Measurements from ENCODE around the gene TMEM229A.

TMEM229A gene

GRCh38 chr7:123994449-123994848, 38.4 kb downstream of the TMEM229A start:
- DNase-seq = no peak
- in situ Hi-C loops (cut with HindIII; ENCODE audit: low pct_ligation_motif_present, low pct_unique_long_range_greater_than_20kb, low sequenced_read_pairs) = no loop called here

GRCh38 chr7:123993996-123994395, 38.9 kb downstream of the TMEM229A start:
- in situ Hi-C loops (cut with HindIII; ENCODE audit: low pct_ligation_motif_present, low pct_unique_long_range_greater_than_20kb, low sequenced_read_pairs) = no loop called here
- DNase-seq = no peak

GRCh38 chr7:123992913-123993518, 39.9 kb downstream of the TMEM229A start:
- DNase-seq = no peak
- in situ Hi-C loops (cut with HindIII; ENCODE audit: low pct_ligation_motif_present, low pct_unique_long_range_greater_than_20kb, low sequenced_read_pairs) = no loop called here

DNA sequence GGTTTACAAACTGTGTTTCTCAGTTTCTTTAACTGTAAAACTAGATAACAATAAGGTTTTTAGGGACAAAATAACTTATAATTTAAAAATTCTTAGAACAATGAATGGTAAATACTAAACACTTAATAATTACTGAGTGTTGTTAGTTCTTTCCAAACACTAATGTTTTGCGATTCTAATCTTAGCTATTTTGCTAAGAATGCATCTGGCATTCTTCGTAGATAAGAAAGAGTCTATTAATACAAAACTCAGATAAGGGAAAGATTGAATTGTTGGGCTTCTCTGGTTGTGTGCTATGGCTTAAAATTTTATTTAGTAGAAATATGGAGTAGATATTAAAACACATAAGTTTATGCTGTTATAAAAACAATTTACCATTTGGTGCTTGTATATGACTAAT, 45.4 kb downstream of the TMEM229A start:
- in situ Hi-C loops (cut with HindIII; ENCODE audit: low pct_ligation_motif_present, low pct_unique_long_range_greater_than_20kb, low sequenced_read_pairs) = no loop called here
- DNase-seq = no peak
